Measurements from ENCODE around the gene ZNF280B. TPM values are rescaled to one million over a fixed set of nuclear protein-coding genes. Genes with fewer than 3 reads are reported as not detected.

ZNF280B gene
- polyA plus RNA-seq, 1 of the 3 experiments (the other 2 are of a cell fraction): 0.82 TPM

GRCh38 chr22:22485524-22485923, 23.0 kb downstream of the ZNF280B start:
- Histone ChIP-seq H3K27me3 (ENCODE audit: insufficient read depth) (no peaks in the 10 kb centered on the region), H3K4me1 (ENCODE audit: control insufficient read depth in 1 of 2, insufficient read depth in 2 of 2, low read depth in 1 of 2, low read length in 1 of 2) (no peaks in the 10 kb centered on the region), H3K79me2 (ENCODE audit: insufficient read depth) (no peaks in the 10 kb centered on the region), H2AFZ (ENCODE audit: low read depth) (no peak overlapping the region), H3K9me2 (no peaks in the 10 kb centered on the region), H4K20me1 (ENCODE audit: insufficient read depth) (no peaks in the 10 kb centered on the region), H3K36me3 (replicated peaks in 1 of 2; ENCODE audit: control insufficient read depth in 1 of 2, insufficient read depth in 2 of 2, low read length in 1 of 2) (peaks cover 15 to 24% of the 10 kb centered on the region in 2 experiments), H3F3A (replicated peaks; ENCODE audit: insufficient read depth) (no peaks in the 10 kb centered on the region), H3K4me2 (no peak overlapping the region), H3K27ac (ENCODE audit: low read depth in 2 of 2, low read length in 1 of 2) (no peak overlapping the region), H3K9me3 (no peaks in the 10 kb centered on the region), H3K9ac (no peak overlapping the region), H3K4me3 (ENCODE audit: low read depth in 2 of 2, low read length in 1 of 2) (no peak overlapping the region)
- no peak for TF ChIP-seq RCOR1 (IDR thresholded peaks at IDR 0.05; ENCODE audit: low read length)
- no peak for TF ChIP-seq ELF1 (IDR thresholded peaks at IDR 0.05)
- no peak for TF ChIP-seq RAD21 (IDR thresholded peaks at IDR 0.05; ENCODE audit: low read length)
- no peak for TF ChIP-seq FOXM1 (IDR thresholded peaks at IDR 0.05; ENCODE audit: low read depth)
- TF ChIP-seq ZBTB33 (IDR thresholded peaks at IDR 0.05; ENCODE audit: borderline replicate concordance, low read depth): no peak
- no peak for TF ChIP-seq NRF1 (IDR thresholded peaks at IDR 0.05; ENCODE audit: low read depth, low read length)
- no peak for TF ChIP-seq TAF1 (IDR thresholded peaks at IDR 0.05; ENCODE audit: borderline replicate concordance, low read depth, low read length)
- TF ChIP-seq FOXJ3 (CRISPR knock-in tag; IDR thresholded peaks at IDR 0.05): no peak
- TF ChIP-seq RFX5 (IDR thresholded peaks at IDR 0.05; ENCODE audit: low read length): no peak
- WGBS (ENCODE audit: low lambda C conversion rate): 87% methylated on average over 3 of the region's 3 CpGs
- ChIA-PET CTCF (interaction anchor here (1.3 to 4.0 kb wide), 5 partner anchors 22 to 458 kb away, joined by 3 to 13 read pairs (median 4); partner anchors contain the start of gene PRAME), POLR2A (no interaction called here)
- no peak for DNase-seq

GRCh38 chr22:22484023-22484422, 24.5 kb downstream of the ZNF280B start:
- no peak overlapping the region for H3K27ac ChIP-seq (ENCODE audit: low read depth in 2 of 2, low read length in 1 of 2)
- H4K20me1 ChIP-seq (ENCODE audit: insufficient read depth): no peaks in the 10 kb centered on the region
- TF ChIP-seq IRF3 (IDR thresholded peaks at IDR 0.05; ENCODE audit: low read depth, low read length) (no peak), NRF1 (IDR thresholded peaks at IDR 0.05; ENCODE audit: low read depth, low read length) (no peak), NFIC (IDR thresholded peaks at IDR 0.05; ENCODE audit: borderline replicate concordance) (no peak), FOSL2 (IDR thresholded peaks at IDR 0.05; ENCODE audit: borderline replicate concordance, low read depth) (no peak), GATA2 (CRISPR knock-in tag; IDR thresholded peaks at IDR 0.05) (no peak), TEAD4 (IDR thresholded peaks at IDR 0.05; ENCODE audit: borderline replicate concordance, insufficient read depth) (no peak), ZBTB33 (IDR thresholded peaks at IDR 0.05; ENCODE audit: borderline replicate concordance, low read depth) (no peak), USF2 (IDR thresholded peaks at IDR 0.05; ENCODE audit: borderline replicate concordance, low read depth, low read length) (no peak), RXRA (IDR thresholded peaks at IDR 0.05; ENCODE audit: borderline replicate concordance, low read depth) (no peak), CTCF (IDR thresholded peaks at IDR 0.05) (no peak), POLR2AphosphoS5 (IDR thresholded peaks at IDR 0.05; ENCODE audit: low read depth, low read length) (no peak), TAF1 (IDR thresholded peaks at IDR 0.05; ENCODE audit: borderline replicate concordance, low read depth, low read length) (no peak), MAX (IDR thresholded peaks at IDR 0.05; ENCODE audit: low read depth) (no peak), YY1 (IDR thresholded peaks at IDR 0.05; ENCODE audit: low read depth) (no peak)
- H3K9ac ChIP-seq: no peak overlapping the region
- H3K9me2 ChIP-seq: no peaks in the 10 kb centered on the region
- no peak overlapping the region for H2AFZ ChIP-seq (ENCODE audit: low read depth)
- H3F3A ChIP-seq (replicated peaks; ENCODE audit: insufficient read depth): no peaks in the 10 kb centered on the region
- no peaks in the 10 kb centered on the region for H3K4me1 ChIP-seq (ENCODE audit: control insufficient read depth in 1 of 2, insufficient read depth in 2 of 2, low read depth in 1 of 2, low read length in 1 of 2)
- DNase-seq: no peak
- no peaks in the 10 kb centered on the region for H3K9me3 ChIP-seq
- peaks cover 13 to 16% of the 10 kb centered on the region in 2 experiments for H3K36me3 ChIP-seq (replicated peaks in 1 of 2; ENCODE audit: control insufficient read depth in 1 of 2, insufficient read depth in 2 of 2, low read length in 1 of 2)
- H3K27me3 ChIP-seq (ENCODE audit: insufficient read depth): no peaks in the 10 kb centered on the region
- CTCF ChIA-PET: interaction anchor here (0.8 to 4.0 kb wide), 3 partner anchors 8 to 52 kb away, joined by 3 to 13 read pairs (median 3); no protein-coding TSS in a partner anchor
- POLR2A ChIA-PET: no interaction called here
- H3K4me3 ChIP-seq (ENCODE audit: low read depth in 2 of 2, low read length in 1 of 2): no peak overlapping the region
- no peaks in the 10 kb centered on the region for H3K79me2 ChIP-seq (ENCODE audit: insufficient read depth)
- 91% methylated on average over 11 of the region's 11 CpGs for WGBS (ENCODE audit: low lambda C conversion rate)
- H3K4me2 ChIP-seq: no peak overlapping the region

Measured in SK-N-SH (cell line).